Adipocyte (in vitro differentiated cells): ENCODE data around the gene ZFPL1.
A peak's percentile ranks its signal among the peaks of the same experiment; 100 is the strongest.
"Not testable (repeated sequence)": the region's sequence is repeated elsewhere in the genome, so short reads cannot be mapped to it uniquely, and the experiment has no call there.

Source experiments
- DNase-seq: peaks from one replicate; pipeline ENCODE4 v3.0.0-alpha.2; 2015; ENCODE audit warnings: low read depth
- H3K27me3 ChIP-seq: replicated peaks from 2 replicates; pipeline ENCODE4 v1.7.0; 2013; ENCODE audit warnings: mild to moderate bottlenecking, low read length, moderate library complexity; ENCODE audit not compliant: control insufficient read depth, insufficient read depth
- H3K36me3 ChIP-seq: 2 replicates; pipeline ENCODE4 v1.7.0; 2013; ENCODE audit warnings: low read length, mild to moderate bottlenecking, moderate library complexity; ENCODE audit not compliant: control insufficient read depth, insufficient read depth, severe bottlenecking
- H3K4me1 ChIP-seq: 2 replicates; pipeline ENCODE4 v1.7.0; 2013; ENCODE audit warnings: mild to moderate bottlenecking, low read length, moderate library complexity; ENCODE audit not compliant: control insufficient read depth, insufficient read depth
- H3K4me3 ChIP-seq: 2 replicates; pipeline ENCODE4 v1.7.0; 2013; ENCODE audit warnings: mild to moderate bottlenecking, low read length, moderate library complexity
- H3K9ac ChIP-seq: 2 replicates; pipeline ENCODE4 v1.7.0; 2013; ENCODE audit warnings: mild to moderate bottlenecking, low read length, moderate library complexity
- H3K9me3 ChIP-seq: 2 replicates; pipeline ENCODE4 v1.7.0; 2013; ENCODE audit warnings: mild to moderate bottlenecking, low read length, moderate library complexity; ENCODE audit not compliant: control insufficient read depth

ZFPL1 gene

GRCh38 chr11:65118097-65118837 lies 34.2 kb downstream of the ZFPL1 start:
- Histone ChIP-seq H3K4me1 (peaks cover 28% of the 10 kb centered on the region), H3K27me3 (no peaks in the 10 kb centered on the region), H3K9me3 (no peaks in the 10 kb centered on the region), H3K36me3 (peaks cover 39% of the 10 kb centered on the region), H3K9ac (peak overlapping the region; percentile 93), H3K4me3 (no peak overlapping the region)
- no peak for DNase-seq

- not testable (repeated sequence) for H3K4me3 ChIP-seq, DNase-seq, H3K9me3 ChIP-seq, H3K27me3 ChIP-seq
- Histone ChIP-seq H3K36me3 (peaks cover 39% of the 10 kb centered on the region), H3K4me1 (peaks cover 26% of the 10 kb centered on the region), H3K9ac (peak overlapping the region; percentile 93)
Measured at GRCh38 chr11:65118891-65119669, 35.1 kb downstream of the ZFPL1 start.

- Histone ChIP-seq H3K36me3 (peaks cover 41% of the 10 kb centered on the region), H3K4me1 (peaks cover 26% of the 10 kb centered on the region), H3K9ac (peak overlapping the region; percentile 64), H3K9me3 (no peaks in the 10 kb centered on the region), H3K27me3 (no peaks in the 10 kb centered on the region), H3K4me3 (no peak overlapping the region)
- no peak for DNase-seq
Measured at GRCh38 chr11:65119670-65119995, 35.6 kb downstream of the ZFPL1 start.

- H3K9me3 ChIP-seq, result no peaks in the 10 kb centered on the region
- H3K4me3 ChIP-seq, result peak overlapping the region; percentile 95
- H3K27me3 ChIP-seq, result no peaks in the 10 kb centered on the region
- H3K4me1 ChIP-seq, result peaks cover 23% of the 10 kb centered on the region
- no peak for DNase-seq
- H3K9ac ChIP-seq, result peak overlapping the region; percentile 96
- peaks cover 51% of the 10 kb centered on the region for H3K36me3 ChIP-seq
Measured at GRCh38 chr11:65120831-65121230, 36.8 kb downstream of the ZFPL1 start.

- Histone ChIP-seq H3K4me1 (peaks cover 17% of the 10 kb centered on the region), H3K4me3 (peak overlapping the region; percentile 95), H3K9ac (peak overlapping the region; percentile 96), H3K9me3 (no peaks in the 10 kb centered on the region), H3K27me3 (no peaks in the 10 kb centered on the region), H3K36me3 (peaks cover 54% of the 10 kb centered on the region)
- peak; percentile 42 for DNase-seq
Measured at GRCh38 chr11:65121447-65121864, 37.4 kb downstream of the ZFPL1 start.

- peaks cover 14% of the 10 kb centered on the region for H3K4me1 ChIP-seq
- peaks cover 60% of the 10 kb centered on the region for H3K36me3 ChIP-seq
- peak; percentile 99 for DNase-seq
- no peaks in the 10 kb centered on the region for H3K27me3 ChIP-seq
- H3K4me3 ChIP-seq, result peak within 1 kb of the TSS; percentile 95
- H3K9me3 ChIP-seq, result no peaks in the 10 kb centered on the region
- peak within 1 kb of the TSS; percentile 96 for H3K9ac ChIP-seq
Measured at GRCh38 chr11:65121865-65122696, 38.1 kb downstream of the ZFPL1 start, which contains the start of the genes FAU and MRPL49. FAU (minus strand) TSS chr11:65122134; CDS start chr11:65121813, 321 bp downstream. MRPL49 (plus strand) TSS chr11:65122321; CDS start chr11:65122347, 26 bp downstream.

- H3K9ac ChIP-seq, result no peak overlapping the region
- H3K4me3 ChIP-seq, result no peak overlapping the region
- DNase-seq, result no peak
- no peaks in the 10 kb centered on the region for H3K27me3 ChIP-seq
- H3K36me3 ChIP-seq, result peaks cover 67% of the 10 kb centered on the region
- peaks cover 14% of the 10 kb centered on the region for H3K4me1 ChIP-seq
- no peaks in the 10 kb centered on the region for H3K9me3 ChIP-seq
Measured at GRCh38 chr11:65124480-65125196, 40.6 kb downstream of the ZFPL1 start.

- H3K27me3 ChIP-seq, result no peaks in the 10 kb centered on the region
- peaks cover 67% of the 10 kb centered on the region for H3K36me3 ChIP-seq
- no peak for DNase-seq
- H3K9ac ChIP-seq, result no peak overlapping the region
- H3K4me1 ChIP-seq, result peaks cover 14% of the 10 kb centered on the region
- no peaks in the 10 kb centered on the region for H3K9me3 ChIP-seq
- no peak overlapping the region for H3K4me3 ChIP-seq
Measured at GRCh38 chr11:65125197-65126056, 41.4 kb downstream of the ZFPL1 start.

GRCh38 chr11:65126624-65127274 lies 42.7 kb downstream of the ZFPL1 start:
- Histone ChIP-seq H3K27me3 (no peaks in the 10 kb centered on the region), H3K9me3 (no peaks in the 10 kb centered on the region), H3K9ac (no peak overlapping the region), H3K4me1 (peaks cover 5% of the 10 kb centered on the region), H3K4me3 (no peak overlapping the region), H3K36me3 (peaks cover 71% of the 10 kb centered on the region)
- no peak for DNase-seq
